GM23248 (cell line): Measurements from ENCODE around the gene HS3ST3B1. TPM values are rescaled to one million over a fixed set of nuclear protein-coding genes. Genes with fewer than 3 reads are reported as not detected.

Experiments
- DNase-seq: peaks from one replicate; pipeline ENCODE4 v3.0.0-alpha.2; 2015
- H2AFZ ChIP-seq: fragments of 200-600 bp; sonication (generic); 2 replicates; pipeline ENCODE4 v1.6.1; 2016; ENCODE audit warnings: antibody characterized with exemption
- H3F3A ChIP-seq: fragments of 200-600 bp; sonication (generic); 2 replicates; pipeline ENCODE4 v1.6.1; 2016; ENCODE audit warnings: mild to moderate bottlenecking, antibody characterized with exemption, mixed run types; ENCODE audit not compliant: insufficient read depth
- H3K27ac ChIP-seq: fragments of 200-600 bp; sonication (generic); 2 replicates; pipeline ENCODE4 v1.5.1; 2016; ENCODE audit warnings: mild to moderate bottlenecking
- H3K27me3 ChIP-seq: fragments of 200-600 bp; sonication (generic); replicated peaks from 2 replicates; pipeline ENCODE4 v1.6.1; 2016; ENCODE audit warnings: mild to moderate bottlenecking; ENCODE audit not compliant: insufficient read depth
- H3K36me3 ChIP-seq: fragments of 200-600 bp; sonication (generic); 2 replicates; pipeline ENCODE4 v1.6.1; 2016; ENCODE audit warnings: low read depth, mild to moderate bottlenecking
- H3K4me1 ChIP-seq: fragments of 200-600 bp; sonication (generic); 2 replicates; pipeline ENCODE4 v1.6.1; 2016; ENCODE audit warnings: mild to moderate bottlenecking; ENCODE audit not compliant: insufficient read depth
- H3K4me2 ChIP-seq: fragments of 200-600 bp; sonication (generic); one replicate; pipeline ENCODE4 v1.6.1; 2016; ENCODE audit warnings: mild to moderate bottlenecking; ENCODE audit not compliant: unreplicated experiment
- H3K4me3 ChIP-seq: fragments of 200-600 bp; sonication (generic); 2 replicates; pipeline ENCODE4 v1.5.1; 2016; ENCODE audit warnings: mild to moderate bottlenecking
- H3K79me2 ChIP-seq: fragments of 200-600 bp; sonication (generic); 2 replicates; pipeline ENCODE4 v1.6.1; 2016; ENCODE audit warnings: mild to moderate bottlenecking; ENCODE audit not compliant: insufficient read depth
- H3K9ac ChIP-seq: fragments of 200-600 bp; sonication (generic); 2 replicates; pipeline ENCODE4 v1.6.1; 2016; ENCODE audit warnings: mild to moderate bottlenecking
- H3K9me2 ChIP-seq: fragments of 200-600 bp; sonication (generic); 2 replicates; pipeline ENCODE4 v1.6.1; 2016; ENCODE audit warnings: mixed run types, mild to moderate bottlenecking, moderate library complexity; ENCODE audit not compliant: insufficient read depth
- H3K9me3 ChIP-seq: fragments of 200-600 bp; sonication (generic); one replicate; pipeline ENCODE4 v1.6.1; 2017; ENCODE audit warnings: low read depth
- H4K20me1 ChIP-seq: fragments of 200-600 bp; sonication (generic); 2 replicates; pipeline ENCODE4 v1.6.0; 2016; ENCODE audit not compliant: insufficient read depth
- EZH2 ChIP-seq: fragments of 200-600 bp; sonication (generic); IDR thresholded peaks from 2 replicates; pipeline ENCODE4 v1.6.1; 2018; ENCODE audit warnings: antibody characterized with exemption, mild to moderate bottlenecking; ENCODE audit not compliant: insufficient read depth, poor library complexity, severe bottlenecking
- EZH2phosphoT487 ChIP-seq: fragments of 200-600 bp; sonication (generic); IDR thresholded peaks from 2 replicates; pipeline ENCODE4 v1.6.1; 2018; ENCODE audit warnings: antibody characterized with exemption, moderate library complexity, mild to moderate bottlenecking, low read depth; ENCODE audit not compliant: insufficient read depth
- WGBS, 2 experiments: methylation state at CpG; one replicate each; pipeline ENCODE4 v1.1.6; 2015 to 2017; ENCODE audit warnings: low lambda C conversion rate in 2 of 2, low coverage in 1 of 2; ENCODE audit errors: missing lambda C conversion rate in 2 of 2; 5-methylcytosine and 5-hydroxymethylcytosine counted together
- in situ Hi-C: fragments of 300-500 bp; cut with MboI; formaldehyde crosslinking; loops from 2 replicates; pipeline ENCODE4 v1.15.0; 2020
- polyA plus RNA-seq: library from polyadenylated mRNA; unstranded; fragments of >200 nt; fragmentation: Nextera tagmentation; extraction: Ambion mirVana; gene quantifications from 2 replicates; pipeline ENCODE4 v1.2.1, GENCODE V29; 2016
- total RNA-seq: library from RNA; depleted of rRNA; stranded (reverse); fragments of >200 nt; shearing (Covaris generic); gene quantifications from 2 replicates; pipeline ENCODE4 v1.2.3, GENCODE V29; 2014

Gene HS3ST3B1
- total and polyA plus RNA-seq, 2 experiments from 2014 or later: 37.6 to 41.9 TPM

DNA sequence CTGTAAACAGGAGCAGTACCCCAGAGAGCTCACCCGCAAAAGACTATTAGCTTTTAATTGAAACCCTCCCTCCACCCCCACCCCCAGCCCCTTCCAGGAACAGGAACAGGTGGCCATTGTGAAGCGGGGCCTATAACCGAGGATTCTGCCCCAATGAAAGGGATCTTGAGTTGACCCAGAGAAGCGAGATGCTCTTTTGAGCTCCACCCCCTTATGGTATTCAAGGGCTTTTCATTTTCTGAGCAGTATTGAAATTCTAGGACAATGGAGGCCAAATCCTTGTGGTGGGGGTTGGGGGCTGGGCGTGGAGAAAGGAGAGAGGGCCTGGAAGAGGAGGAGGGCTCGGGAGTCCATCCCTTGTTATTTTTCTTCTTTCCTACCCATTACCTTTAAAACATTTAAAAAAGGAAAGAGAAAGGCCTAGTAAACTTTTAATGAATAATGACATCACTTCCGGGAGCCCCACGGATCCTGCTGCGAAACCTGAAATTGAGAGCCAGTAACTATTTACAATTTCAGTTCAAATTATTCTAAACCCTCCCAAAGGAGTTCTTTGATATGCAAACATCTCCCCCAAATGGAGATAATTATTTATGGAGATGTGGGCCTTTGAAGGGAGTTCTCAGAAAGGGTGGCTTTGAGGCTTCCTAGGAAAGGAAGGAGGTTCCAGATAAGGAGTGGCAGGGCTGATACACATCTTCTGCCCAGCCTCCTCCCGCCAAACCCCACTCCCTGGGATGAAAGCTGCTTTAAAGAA lies 30.5 kb downstream of the HS3ST3B1 start:
- TF ChIP-seq EZH2phosphoT487 (no peak), EZH2 (no peak)
- Histone ChIP-seq H3K9me2 (no peaks in the 10 kb centered on the region), H3K4me1 (peaks cover 20% of the 10 kb centered on the region), H3K27me3 (no peaks in the 10 kb centered on the region), H3K27ac (peak overlapping the region; percentile 70), H3K9ac (peak overlapping the region; percentile 67; the same call in 1 of the 2 replicates), H3K9me3 (no peaks in the 10 kb centered on the region), H3F3A (peaks cover 45% of the 10 kb centered on the region), H3K4me2 (no peak overlapping the region), H2AFZ (no peak overlapping the region), H3K4me3 (no peak overlapping the region), H3K79me2 (peaks cover 100% of the 10 kb centered on the region), H4K20me1 (peaks cover 12% of the 10 kb centered on the region), H3K36me3 (no peaks in the 10 kb centered on the region)
- 94% methylated on average over 9 to 10 of the region's 10 CpGs for WGBS, 2 experiments
- no peak for DNase-seq
- in situ Hi-C loops: no loop called here

GRCh38 chr17:14331982-14332298 lies 31.1 kb downstream of the HS3ST3B1 start:
- peaks cover 20% of the 10 kb centered on the region for H3K4me1 ChIP-seq
- H3K79me2 ChIP-seq: peaks cover 100% of the 10 kb centered on the region
- H3K9ac ChIP-seq: no peak overlapping the region
- H4K20me1 ChIP-seq: peaks cover 12% of the 10 kb centered on the region
- H3K36me3 ChIP-seq: no peaks in the 10 kb centered on the region
- no peaks in the 10 kb centered on the region for H3K27me3 ChIP-seq
- H3K4me2 ChIP-seq: no peak overlapping the region
- in situ Hi-C loops: no loop called here
- no peak for DNase-seq
- 86 to 87% methylated on average over 3 of the region's 3 CpGs for WGBS, 2 experiments
- H2AFZ ChIP-seq: no peak overlapping the region
- TF ChIP-seq EZH2 (no peak), EZH2phosphoT487 (no peak)
- peaks cover 49% of the 10 kb centered on the region for H3F3A ChIP-seq
- H3K4me3 ChIP-seq: no peak overlapping the region
- H3K27ac ChIP-seq: peak overlapping the region; percentile 70; the same call in 1 of the 2 replicates
- H3K9me2 ChIP-seq: no peaks in the 10 kb centered on the region
- no peaks in the 10 kb centered on the region for H3K9me3 ChIP-seq

GRCh38 chr17:14332331-14332730 lies 31.4 kb downstream of the HS3ST3B1 start:
- 94 to 96% methylated on average over 10 of the region's 10 CpGs for WGBS, 2 experiments
- no peak for DNase-seq
- H3K27me3 ChIP-seq: no peaks in the 10 kb centered on the region
- in situ Hi-C loops: no loop called here
- no peaks in the 10 kb centered on the region for H3K9me3 ChIP-seq
- no peak overlapping the region for H3K27ac ChIP-seq
- no peak overlapping the region for H3K4me3 ChIP-seq
- H3K9me2 ChIP-seq: no peaks in the 10 kb centered on the region
- H2AFZ ChIP-seq: no peak overlapping the region
- no peak overlapping the region for H3K4me2 ChIP-seq
- H4K20me1 ChIP-seq: peaks cover 12% of the 10 kb centered on the region
- H3K9ac ChIP-seq: no peak overlapping the region
- H3K36me3 ChIP-seq: no peaks in the 10 kb centered on the region
- TF ChIP-seq EZH2 (no peak), EZH2phosphoT487 (no peak)
- peaks cover 46% of the 10 kb centered on the region for H3F3A ChIP-seq
- peaks cover 17% of the 10 kb centered on the region for H3K4me1 ChIP-seq
- H3K79me2 ChIP-seq: peaks cover 100% of the 10 kb centered on the region

GRCh38 chr17:14333506-14333905 lies 32.6 kb downstream of the HS3ST3B1 start:
- 91 to 100% methylated on average over 5 to 7 of the region's 7 CpGs for WGBS, 2 experiments
- in situ Hi-C loops: no loop called here
- TF ChIP-seq EZH2phosphoT487 (no peak), EZH2 (no peak)
- peaks cover 12% of the 10 kb centered on the region for H3K4me1 ChIP-seq
- peaks cover 39% of the 10 kb centered on the region for H3F3A ChIP-seq
- no peak overlapping the region for H3K9ac ChIP-seq
- H3K9me3 ChIP-seq: no peaks in the 10 kb centered on the region
- no peak overlapping the region for H3K27ac ChIP-seq
- H4K20me1 ChIP-seq: peaks cover 9% of the 10 kb centered on the region
- no peak overlapping the region for H2AFZ ChIP-seq
- H3K27me3 ChIP-seq: no peaks in the 10 kb centered on the region
- H3K79me2 ChIP-seq: peaks cover 100% of the 10 kb centered on the region
- no peak overlapping the region for H3K4me3 ChIP-seq
- no peaks in the 10 kb centered on the region for H3K36me3 ChIP-seq
- H3K9me2 ChIP-seq: no peaks in the 10 kb centered on the region
- DNase-seq: no peak
- H3K4me2 ChIP-seq: no peak overlapping the region
